K562 (cell line): ENCODE measurements around the gene MACROD2. TPM values are rescaled to one million over a fixed set of nuclear protein-coding genes. Genes with fewer than 3 reads are reported as not detected.

Source experiments
- ATAC-seq: fragments of 200-7000 bp; cut with Tn5 transposase; 3 replicates; pipeline ENCODE4 v1.9.1; 2020; ENCODE audit warnings: moderate library complexity
- BruUV-seq: library from RNA; stranded (reverse); fragments of 400-500 nt; replicated peaks from 2 replicates; lab custom pipeline; 2021; lab: Mats Ljungman, UMichigan
- CTCF ChIA-PET: fragments of 300-600 bp; formaldehyde crosslinking; extraction: SDS; loops from one replicate; lab custom pipeline; 2021; ENCODE audit warnings: low intra/inter-chr PET ratio; lab: Yijun Ruan, JAX
- POLR2A ChIA-PET: fragments of 300-600, 350-650 bp; sonication (Branson Sonifier 250); formaldehyde crosslinking; extraction: SDS; loops from one replicate; lab custom pipeline; 2021; ENCODE audit warnings: antibody characterized with exemption, inconsistent platforms; lab: Yijun Ruan, JAX
- DNase-seq, 4 experiments: peaks; one replicate each; pipeline versions ENCODE4 v3.0.0 to v3.0.0-alpha.2; 2011 to 2018; ENCODE audit warnings: low spot score in 3 of 4, mixed read lengths in 3 of 4; ENCODE audit errors: extremely low read depth in 1 of 4
- FAIRE-seq: peaks from 2 replicates; lab custom pipeline; 2011; peaks lifted over from hg19 to GRCh38; lab: Jason Lieb, UNC
- H2AFZ ChIP-seq: 2 replicates; pipeline ENCODE4 v1.6.0; 2011; ENCODE audit warnings: low read depth, low read length, control low read depth, inconsistent platforms
- H3K27ac ChIP-seq: fragments of 200-600 bp; 3 replicates; pipeline ENCODE4 v1.8.0; 2011; ENCODE audit warnings: low read depth, mild to moderate bottlenecking, control low read depth, inconsistent platforms, low read length, moderate library complexity, mixed read lengths; ENCODE audit errors: extremely low read depth
- H3K27me3 ChIP-seq, 2 experiments: fragments of 300-600 bp in 1 of 2; 2 replicates in 1 of 2; 3 replicates in 1 of 2; pipeline versions ENCODE4 v1.6.0 to v1.8.0; 2011; ENCODE audit warnings: inconsistent platforms in 2 of 2, low read length in 2 of 2, mild to moderate bottlenecking in 1 of 2, mixed read lengths in 1 of 2, moderate library complexity in 1 of 2; ENCODE audit not compliant: control insufficient read depth in 2 of 2, insufficient read depth in 2 of 2
- H3K36me3 ChIP-seq: fragments of 300-600 bp; 3 replicates; pipeline ENCODE4 v1.8.0; 2011; ENCODE audit warnings: mild to moderate bottlenecking, low read length, inconsistent platforms; ENCODE audit not compliant: control insufficient read depth, insufficient read depth
- H3K4me1 ChIP-seq, 2 experiments: fragments of 200-600 bp in 1 of 2; replicated peaks in 1 of 2; 2 replicates in 1 of 2; 3 replicates in 1 of 2; pipeline versions ENCODE4 v1.5.1 to v1.8.0; 2011; ENCODE audit warnings: inconsistent platforms in 2 of 2, low read length in 2 of 2, mild to moderate bottlenecking in 1 of 2, mixed read lengths in 1 of 2, moderate library complexity in 1 of 2; ENCODE audit not compliant: control insufficient read depth in 2 of 2, insufficient read depth in 2 of 2
- H3K4me2 ChIP-seq: 2 replicates; pipeline ENCODE4 v1.6.1; 2011; ENCODE audit warnings: low read length, control low read depth, inconsistent platforms, mixed read lengths; ENCODE audit not compliant: insufficient read depth
- H3K4me3 ChIP-seq: fragments of 200-600 bp; sonication (generic), shearing (Covaris generic); 2 replicates; pipeline ENCODE4 v1.5.1; 2016; ENCODE audit warnings: control low read depth, inconsistent platforms
- H3K79me2 ChIP-seq: fragments of 200-600 bp; 3 replicates; pipeline ENCODE4 v1.8.0; 2011; ENCODE audit warnings: low read length, inconsistent platforms; ENCODE audit not compliant: control insufficient read depth, insufficient read depth
- H3K9ac ChIP-seq, 2 experiments: 2 replicates each; pipeline versions ENCODE4 v1.6.0 to v1.6.1; 2011; ENCODE audit warnings: low read depth in 2 of 2, low read length in 2 of 2, control low read depth in 1 of 2, inconsistent platforms in 1 of 2, mild to moderate bottlenecking in 1 of 2, mixed read lengths in 1 of 2; ENCODE audit not compliant: insufficient read depth in 1 of 2
- H3K9me1 ChIP-seq: one replicate; pipeline ENCODE4 v1.6.0; 2011; ENCODE audit warnings: inconsistent platforms, mild to moderate bottlenecking, low read length, moderate library complexity; ENCODE audit not compliant: control insufficient read depth, insufficient read depth
- H3K9me3 ChIP-seq: replicated peaks from 2 replicates; pipeline ENCODE4 v1.5.1; 2011; ENCODE audit warnings: low read depth, low read length, inconsistent platforms; ENCODE audit not compliant: control insufficient read depth, insufficient read depth
- H4K20me1 ChIP-seq: replicated peaks from 2 replicates; pipeline ENCODE4 v1.6.1; 2011; ENCODE audit warnings: low read length, inconsistent platforms, mixed read lengths; ENCODE audit not compliant: control insufficient read depth, insufficient read depth
- ATF4 ChIP-seq: fragments of 450-650 bp; formaldehyde crosslinking; IDR thresholded peaks from 2 replicates; pipeline ENCODE4 v1.4.0; 2022; ENCODE audit warnings: mild to moderate bottlenecking, moderate library complexity
- CHCHD3 ChIP-seq: fragments of 250-450 bp; sonication (Bioruptor Pico); IDR thresholded peaks from 2 replicates; pipeline ENCODE4 v2.1.2; 2022; ENCODE audit warnings: mild to moderate bottlenecking
- DEAF1 ChIP-seq: fragments of 450-650 bp; formaldehyde crosslinking; IDR thresholded peaks from 2 replicates; pipeline ENCODE4 v1.4.0; 2020; ENCODE audit warnings: mild to moderate bottlenecking, moderate library complexity
- DMBX1 ChIP-seq: fragments of 250-450 bp; sonication (Bioruptor Pico); IDR thresholded peaks from 2 replicates; pipeline ENCODE4 v1.8.0; 2022; ENCODE audit warnings: inconsistent platforms, mild to moderate bottlenecking, moderate library complexity, borderline replicate concordance
- FOXA1 ChIP-seq: fragments of 450-650 bp; IDR thresholded peaks from 2 replicates; pipeline ENCODE4 v1.6.1; 2016; ENCODE audit warnings: mild to moderate bottlenecking, borderline replicate concordance
- FOXJ2 ChIP-seq: fragments of 200-800 bp; sonication (Bioruptor generic); IDR thresholded peaks from 2 replicates; pipeline ENCODE4 v1.6.1; 2016; ENCODE audit warnings: missing genetic modification characterization, missing compliant biosample characterization
- ID3 ChIP-seq, 2 experiments: fragments of 250-450 bp in 1 of 2; fragments of 450-650 bp in 1 of 2; sonication (Bioruptor Pico) in 1 of 2; IDR thresholded peaks; 2 replicates each; pipeline versions ENCODE4 v1.6.1 to v1.8.0; 2016 to 2021; ENCODE audit warnings: mild to moderate bottlenecking in 2 of 2, moderate library complexity in 2 of 2, missing compliant biosample characterization in 1 of 2, missing genetic modification characterization in 1 of 2
- KDM2B ChIP-seq: fragments of 250-450 bp; sonication (Bioruptor Pico); IDR thresholded peaks from 2 replicates; pipeline ENCODE4 v1.8.0; 2021; ENCODE audit warnings: mild to moderate bottlenecking, moderate library complexity
- NELFE ChIP-seq: IDR thresholded peaks from 2 replicates; pipeline ENCODE4 v1.6.1; 2011; ENCODE audit warnings: mild to moderate bottlenecking; ENCODE audit not compliant: insufficient read depth, insufficient read length
- THRA ChIP-seq: fragments of 450-650 bp; IDR thresholded peaks from 2 replicates; pipeline ENCODE4 v1.6.1; 2017; ENCODE audit warnings: mild to moderate bottlenecking, moderate library complexity
- WGBS: fragments of 100-300 bp; shearing (Covaris generic); methylation state at CpG from one replicate; pipeline ENCODE4 v1.1.6; 2016; ENCODE audit warnings: low coverage, mixed read lengths; ENCODE audit not compliant: insufficient coverage; ENCODE audit errors: missing lambda C conversion rate; 5-methylcytosine and 5-hydroxymethylcytosine counted together
- in situ Hi-C: fragments of 300-500 bp; cut with MboI; formaldehyde crosslinking; loops from 4 replicates; pipeline ENCODE4 v1.15.0; 2018; ENCODE audit warnings: inconsistent platforms, mixed read lengths
- intact Hi-C: fragments of 100-400 bp; cut with micrococcal nuclease; formaldehyde crosslinking; loops from 2 replicates; pipeline ENCODE4 v1.14.2; 2022
- polyA plus RNA-seq, 8 experiments: library from polyadenylated mRNA; depleted of rRNA in 4 of 8; stranded (reverse) in 5 of 8; unstranded in 3 of 8; fragments of >200 nt; fragmentation: Nextera tagmentation in 2 of 8; fragmentation: Illumina TruSeq in 1 of 8; extraction: Ambion mirVana in 2 of 8; extraction: Trizol in 1 of 8; gene quantifications; 2 replicates each; pipeline versions ENCODE4 v1.2.1 to v1.2.3, GENCODE V29; 2011 to 2014; ENCODE audit warnings: inconsistent platforms in 1 of 8, missing spikeins in 1 of 8
- total RNA-seq, 7 experiments: library from RNA; depleted of rRNA in 6 of 7; stranded (reverse); fragments of >200 nt in 6 of 7; fragmentation: Illumina TruSeq in 2 of 7; extraction: Trizol in 2 of 7; gene quantifications; 2 replicates each; pipeline versions ENCODE4 v1.2.1 to v1.2.3, GENCODE V29; 2011 to 2021; ENCODE audit warnings: low replicate concordance in 1 of 7

Gene MACROD2
- total and polyA plus RNA-seq, 9 of the 15 experiments (the other 6 are each of a cell fraction or from before 2014, with no cell fraction given), result not detected

GRCh38 chr20:15776770-15777466 lies 1781.6 kb downstream of the MACROD2 start (continued):
- TF ChIP-seq DEAF1 (CRISPR knock-in tag), result no peak

- TF ChIP-seq ATF4 (CRISPR knock-in tag) (no peak), KDM2B (no peak), THRA (no peak), NELFE (no peak), FOXJ2 (tag) (no peak), CHCHD3 (CRISPR knock-in tag) (no peak), ID3 (CRISPR knock-in tag; IDR thresholded peaks at IDR 0.05) (no peak), ID3 (tag; IDR thresholded peaks at IDR 0.05) (no peak), FOXA1 (no peak), DMBX1 (CRISPR knock-in tag) (no peak)
- TF ChIP-seq, all 486 proteins: peak for 0
- no peaks in the 10 kb centered on the region for H3K9me1 ChIP-seq
- no peaks in the 10 kb centered on the region for H3K27me3 ChIP-seq
- H4K20me1 ChIP-seq, result no peaks in the 10 kb centered on the region
- intact Hi-C loops (no loop called here), in situ Hi-C loops (no loop called here)
- H3K4me2 ChIP-seq, result no peak overlapping the region
- H3K9me3 ChIP-seq, result no peaks in the 10 kb centered on the region
- H3K79me2 ChIP-seq, result no peaks in the 10 kb centered on the region
- no peak overlapping the region for H3K9ac ChIP-seq
- H3K36me3 ChIP-seq, result no peaks in the 10 kb centered on the region
- BruUV-seq, result no TSS peak
- 0% methylated on average over 3 of the region's 3 CpGs for WGBS
- ChIA-PET CTCF (no interaction called here), POLR2A (interaction anchor here (0.9 kb wide), 1 partner anchor 11 kb away, joined by 4 read pairs; no protein-coding TSS in a partner anchor)
- ATAC-seq (no peak), FAIRE-seq (no peak), DNase-seq (no peak)
- H3K4me1 ChIP-seq, result no peaks in the 10 kb centered on the region
- H3K27ac ChIP-seq, result no peak overlapping the region
- H3K4me3 ChIP-seq, result no peak overlapping the region
- H2AFZ ChIP-seq, result no peak overlapping the region
Observed at GRCh38 chr20:15784020-15784419, 1788.7 kb downstream of the MACROD2 start.
